ENCODE data around the gene KCNK4.

- TF ChIP-seq, protein P1, sequence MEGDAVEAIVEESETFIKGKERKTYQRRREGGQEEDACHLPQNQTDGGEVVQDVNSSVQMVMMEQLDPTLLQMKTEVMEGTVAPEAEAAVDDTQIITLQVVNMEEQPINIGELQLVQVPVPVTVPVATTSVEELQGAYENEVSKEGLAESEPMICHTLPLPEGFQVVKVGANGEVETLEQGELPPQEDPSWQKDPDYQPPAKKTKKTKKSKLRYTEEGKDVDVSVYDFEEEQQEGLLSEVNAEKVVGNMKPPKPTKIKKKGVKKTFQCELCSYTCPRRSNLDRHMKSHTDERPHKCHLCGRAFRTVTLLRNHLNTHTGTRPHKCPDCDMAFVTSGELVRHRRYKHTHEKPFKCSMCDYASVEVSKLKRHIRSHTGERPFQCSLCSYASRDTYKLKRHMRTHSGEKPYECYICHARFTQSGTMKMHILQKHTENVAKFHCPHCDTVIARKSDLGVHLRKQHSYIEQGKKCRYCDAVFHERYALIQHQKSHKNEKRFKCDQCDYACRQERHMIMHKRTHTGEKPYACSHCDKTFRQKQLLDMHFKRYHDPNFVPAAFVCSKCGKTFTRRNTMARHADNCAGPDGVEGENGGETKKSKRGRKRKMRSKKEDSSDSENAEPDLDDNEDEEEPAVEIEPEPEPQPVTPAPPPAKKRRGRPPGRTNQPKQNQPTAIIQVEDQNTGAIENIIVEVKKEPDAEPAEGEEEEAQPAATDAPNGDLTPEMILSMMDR (IDR thresholded peaks at IDR 0.05), result no peak
- TF ChIP-seq POLR2AphosphoS5 (IDR thresholded peaks at IDR 0.05), result no peak
Measured at GRCh38 chr11:64251753-64252002, 39.4 kb upstream of the KCNK4 start.
